H1 (cell line): ENCODE results near the gene FOXRED1. TPM values are rescaled to one million over a fixed set of nuclear protein-coding genes. Genes with fewer than 3 reads are reported as not detected.

Experiments
- CTCF ChIA-PET: fragments of 300-600 bp; sonication (Branson Sonifier 250); formaldehyde crosslinking; loops from one replicate; lab custom pipeline; 2021; ENCODE audit not compliant: partially characterized antibody; lab: Charles Lee
- POLR2A ChIA-PET: fragments of 300-600 bp; sonication (Branson Sonifier 250); formaldehyde crosslinking; loops from one replicate; lab custom pipeline; 2021; ENCODE audit warnings: inconsistent platforms; ENCODE audit not compliant: partially characterized antibody; lab: Charles Lee
- DNase-seq, 2 experiments: peaks; one replicate each; pipeline versions ENCODE4 v3.0.0 to v3.0.0-alpha.2; 2010 to 2022; ENCODE audit warnings: low spot score in 2 of 2, low read depth in 1 of 2, mixed read lengths in 1 of 2
- FAIRE-seq: peaks from 2 replicates; lab custom pipeline; 2011; peaks lifted over from hg19 to GRCh38; lab: Jason Lieb, UNC
- H2AFZ ChIP-seq: 2 replicates; pipeline ENCODE4 v1.8.1; 2012; ENCODE audit warnings: low read length, inconsistent platforms
- H2AK5ac ChIP-seq: 2 replicates; pipeline ENCODE4 v1.6.1; 2013; ENCODE audit warnings: low read depth, low read length
- H2BK120ac ChIP-seq: replicated peaks from 2 replicates; pipeline ENCODE3; 2013; ENCODE audit warnings: low read depth, low read length, inconsistent platforms
- H2BK12ac ChIP-seq: 2 replicates; pipeline ENCODE4 v1.6.1; 2013; ENCODE audit warnings: low read depth, low read length
- H2BK15ac ChIP-seq: 2 replicates; pipeline ENCODE4 v1.6.1; 2013; ENCODE audit warnings: low read length
- H2BK20ac ChIP-seq: 2 replicates; pipeline ENCODE4 v1.6.1; 2013; ENCODE audit warnings: low read length
- H2BK5ac ChIP-seq: 2 replicates; pipeline ENCODE4 v1.6.1; 2013; ENCODE audit warnings: low read depth, low read length
- H3K14ac ChIP-seq: 2 replicates; pipeline ENCODE4 v1.6.1; 2013; ENCODE audit warnings: inconsistent platforms; ENCODE audit not compliant: insufficient read length
- H3K18ac ChIP-seq: 2 replicates; pipeline ENCODE4 v1.6.1; 2013; ENCODE audit warnings: low read length; ENCODE audit errors: extremely low read depth
- H3K23ac ChIP-seq: 2 replicates; pipeline ENCODE4 v1.6.1; 2013; ENCODE audit warnings: inconsistent platforms; ENCODE audit not compliant: insufficient read length
- H3K23me2 ChIP-seq: 2 replicates; pipeline ENCODE4 v1.6.1; 2013; ENCODE audit warnings: low read depth, low read length
- H3K27ac ChIP-seq: 2 replicates; pipeline ENCODE4 v1.6.1; 2011; ENCODE audit warnings: low read depth, low read length, inconsistent platforms
- H3K27me3 ChIP-seq, 4 experiments: replicated peaks in 1 of 4; 1 replicate in 1 of 4; 2 replicates in 3 of 4; pipeline versions ENCODE4 v1.6.1 to v1.8.1; 2011 to 2013; ENCODE audit warnings: low read length in 3 of 4, mild to moderate bottlenecking in 3 of 4, inconsistent platforms in 2 of 4, mixed read lengths in 2 of 4, moderate library complexity in 1 of 4; ENCODE audit not compliant: control insufficient read depth in 3 of 4, insufficient read depth in 3 of 4; ENCODE audit errors: extremely low read depth in 1 of 4
- H3K36me3 ChIP-seq, 4 experiments: 2 replicates each; pipeline versions ENCODE4 v1.6.1 to v1.8.1; 2011 to 2013; ENCODE audit warnings: mild to moderate bottlenecking in 4 of 4, low read length in 3 of 4, moderate library complexity in 2 of 4, control low read depth in 1 of 4, inconsistent platforms in 1 of 4; ENCODE audit not compliant: insufficient read depth in 4 of 4, control insufficient read depth in 2 of 4
- H3K4ac ChIP-seq: replicated peaks from 2 replicates; pipeline ENCODE3; 2013; ENCODE audit warnings: low read length, low read depth, mixed read lengths, inconsistent platforms; ENCODE audit not compliant: insufficient read length
- H3K4me1 ChIP-seq, 4 experiments: replicated peaks in 1 of 4; 1 replicate in 1 of 4; 2 replicates in 3 of 4; pipeline versions ENCODE4 v1.6.1 to v1.8.1; 2011 to 2013; ENCODE audit warnings: low read length in 3 of 4, inconsistent platforms in 2 of 4, mixed read lengths in 1 of 4; ENCODE audit not compliant: insufficient read depth in 4 of 4, control insufficient read depth in 3 of 4
- H3K4me2 ChIP-seq, 2 experiments: 2 replicates each; pipeline versions ENCODE4 v1.6.1 to v1.8.1; 2011 to 2013; ENCODE audit warnings: low read depth in 2 of 2, low read length in 2 of 2, control low read depth in 1 of 2, inconsistent platforms in 1 of 2, mild to moderate bottlenecking in 1 of 2; ENCODE audit not compliant: insufficient read depth in 1 of 2
- H3K4me3 ChIP-seq, 4 experiments: fragments of 200-600, 300-600 bp in 1 of 4; sonication (generic), shearing (Covaris generic), sonication (Bioruptor Twin) in 1 of 4; 2 replicates each; pipeline versions ENCODE4 v1.5.1 to v1.8.1; 2011 to 2016; ENCODE audit warnings: low read length in 4 of 4, low read depth in 3 of 4, control low read depth in 2 of 4, inconsistent platforms in 2 of 4, mild to moderate bottlenecking in 2 of 4, mixed read lengths in 1 of 4, moderate library complexity in 1 of 4; ENCODE audit not compliant: insufficient read depth in 2 of 4; ENCODE audit errors: extremely low read depth in 1 of 4
- H3K56ac ChIP-seq: replicated peaks from 2 replicates; pipeline ENCODE3; 2013; ENCODE audit warnings: low read depth, mild to moderate bottlenecking, mixed read lengths, low read length, inconsistent platforms; ENCODE audit not compliant: insufficient read length
- H3K79me1 ChIP-seq: 2 replicates; pipeline ENCODE4 v1.6.1; 2013; ENCODE audit warnings: low read depth, low read length, control low read depth
- H3K79me2 ChIP-seq, 2 experiments: 2 replicates each; pipeline versions ENCODE4 v1.6.1 to v1.8.1; 2012 to 2013; ENCODE audit warnings: low read length in 2 of 2, mild to moderate bottlenecking in 2 of 2, inconsistent platforms in 1 of 2; ENCODE audit not compliant: insufficient read depth in 2 of 2, control insufficient read depth in 1 of 2
- H3K9ac ChIP-seq, 4 experiments: replicated peaks in 1 of 4; 1 replicate in 1 of 4; 2 replicates in 3 of 4; pipeline versions ENCODE4 v1.6.1 to v1.8.1; 2011 to 2013; ENCODE audit warnings: low read depth in 3 of 4, low read length in 3 of 4, control low read depth in 2 of 4, mild to moderate bottlenecking in 2 of 4, moderate library complexity in 2 of 4, inconsistent platforms in 1 of 4; ENCODE audit errors: extremely low read depth in 1 of 4
- H3K9me3 ChIP-seq, 2 experiments: 2 replicates each; pipeline versions ENCODE4 v1.6.1 to v1.8.1; 2012 to 2013; ENCODE audit warnings: mild to moderate bottlenecking in 2 of 2, moderate library complexity in 2 of 2, control low read depth in 1 of 2, inconsistent platforms in 1 of 2, low read depth in 1 of 2, low read length in 1 of 2, mixed read lengths in 1 of 2; ENCODE audit not compliant: insufficient read depth in 2 of 2
- H4K20me1 ChIP-seq, 2 experiments: replicated peaks in 1 of 2; 2 replicates each; pipeline versions ENCODE3 to v1.8.1; 2011 to 2013; ENCODE audit warnings: inconsistent platforms in 2 of 2, low read length in 2 of 2, mild to moderate bottlenecking in 1 of 2; ENCODE audit not compliant: insufficient read depth in 2 of 2, control insufficient read depth in 1 of 2
- H4K5ac ChIP-seq: 2 replicates; pipeline ENCODE4 v1.6.1; 2013; ENCODE audit warnings: low read length, low read depth, mixed read lengths, inconsistent platforms; ENCODE audit not compliant: insufficient read length
- H4K8ac ChIP-seq: 2 replicates; pipeline ENCODE4 v1.8.0; 2013; ENCODE audit warnings: mild to moderate bottlenecking, moderate library complexity, low read length, inconsistent platforms; ENCODE audit not compliant: insufficient read depth; ENCODE audit errors: extremely low read depth
- H4K91ac ChIP-seq: replicated peaks from 2 replicates; pipeline ENCODE3; 2013; ENCODE audit warnings: low read length, mixed read lengths, inconsistent platforms; ENCODE audit not compliant: insufficient read length
- ASH2L ChIP-seq: fragments of 200-600, 300-600 bp; sonication (generic); IDR thresholded peaks from one replicate; pipeline ENCODE4 v1.7.1; 2017; ENCODE audit warnings: low read length
- BACH1 ChIP-seq: IDR thresholded peaks from 2 replicates; pipeline ENCODE4 v1.6.1; 2012; ENCODE audit warnings: low read length, improper control_type of control experiment
- BCL11A ChIP-seq, 2 experiments: IDR thresholded peaks; one replicate each; pipeline ENCODE4 v1.6.1; 2011; ENCODE audit warnings: low read depth in 2 of 2, low read length in 2 of 2, mild to moderate bottlenecking in 2 of 2
- CREB1 ChIP-seq: IDR thresholded peaks from 2 replicates; pipeline ENCODE4 v1.6.1; 2012; ENCODE audit warnings: inconsistent platforms
- RBBP5 ChIP-seq: IDR thresholded peaks from 2 replicates; pipeline ENCODE4 v1.7.1; 2012; ENCODE audit warnings: low read depth, mild to moderate bottlenecking, inconsistent platforms, low read length, moderate library complexity, borderline replicate concordance
- SP1 ChIP-seq: IDR thresholded peaks from 2 replicates; pipeline ENCODE4 v1.6.1; 2011; ENCODE audit warnings: low read depth, low read length
- WGBS, 2 experiments: shearing (Covaris generic) in 1 of 2; methylation state at CpG; one replicate each; pipeline versions ENCODE4 v1.1.6 to v1.1.7; 2013 to 2015; ENCODE audit warnings: low lambda C conversion rate in 2 of 2, mixed read lengths in 2 of 2, inconsistent platforms in 1 of 2, low coverage in 1 of 2, missing lambda C conversion rate in 1 of 2; ENCODE audit not compliant: insufficient replicate concordance in 2 of 2, insufficient coverage in 1 of 2, insufficient read length in 1 of 2; ENCODE audit errors: extremely low coverage in 1 of 2, missing lambda C conversion rate in 1 of 2; 5-methylcytosine and 5-hydroxymethylcytosine counted together
- polyA plus RNA-seq, 7 experiments: library from polyadenylated mRNA; depleted of rRNA in 3 of 7; stranded (reverse) in 5 of 7; unstranded in 2 of 7; fragments of >200 nt in 5 of 7; fragments of 200-250 nt in 2 of 7; gene quantifications; 1 replicate in 5 of 7; 2 replicates in 1 of 7; 4 replicates in 1 of 7; pipeline versions ENCODE4 v1.2.1 to v1.2.3, GENCODE V29; 2011 to 2013; ENCODE audit warnings: missing spikeins in 2 of 7, mixed read lengths in 2 of 7
- total RNA-seq: library from RNA; stranded (reverse); fragmentation: NEBNext Ultra II Directional; extraction: Animal tissue kit (Norgen Biotek cat#: 25700); gene quantifications from 2 replicates; pipeline ENCODE4 v1.2.1, GENCODE V29; 2021
- TF ChIP-seq, protein P1 (sequence below): IDR thresholded peaks from 2 replicates; pipeline ENCODE4 v1.6.1; 2012; ENCODE audit warnings: low read length, inconsistent platforms
- TF ChIP-seq, protein P2 (sequence below): IDR thresholded peaks from 2 replicates; pipeline ENCODE4 v1.6.1; 2011; ENCODE audit warnings: low read length, improper control_type of control experiment

The FOXRED1 gene
- total and polyA plus RNA-seq, 2 of the 8 experiments (the other 6 are each of a cell fraction or from before 2014, with no cell fraction given): 48.8 to 99.4 TPM

DNA sequence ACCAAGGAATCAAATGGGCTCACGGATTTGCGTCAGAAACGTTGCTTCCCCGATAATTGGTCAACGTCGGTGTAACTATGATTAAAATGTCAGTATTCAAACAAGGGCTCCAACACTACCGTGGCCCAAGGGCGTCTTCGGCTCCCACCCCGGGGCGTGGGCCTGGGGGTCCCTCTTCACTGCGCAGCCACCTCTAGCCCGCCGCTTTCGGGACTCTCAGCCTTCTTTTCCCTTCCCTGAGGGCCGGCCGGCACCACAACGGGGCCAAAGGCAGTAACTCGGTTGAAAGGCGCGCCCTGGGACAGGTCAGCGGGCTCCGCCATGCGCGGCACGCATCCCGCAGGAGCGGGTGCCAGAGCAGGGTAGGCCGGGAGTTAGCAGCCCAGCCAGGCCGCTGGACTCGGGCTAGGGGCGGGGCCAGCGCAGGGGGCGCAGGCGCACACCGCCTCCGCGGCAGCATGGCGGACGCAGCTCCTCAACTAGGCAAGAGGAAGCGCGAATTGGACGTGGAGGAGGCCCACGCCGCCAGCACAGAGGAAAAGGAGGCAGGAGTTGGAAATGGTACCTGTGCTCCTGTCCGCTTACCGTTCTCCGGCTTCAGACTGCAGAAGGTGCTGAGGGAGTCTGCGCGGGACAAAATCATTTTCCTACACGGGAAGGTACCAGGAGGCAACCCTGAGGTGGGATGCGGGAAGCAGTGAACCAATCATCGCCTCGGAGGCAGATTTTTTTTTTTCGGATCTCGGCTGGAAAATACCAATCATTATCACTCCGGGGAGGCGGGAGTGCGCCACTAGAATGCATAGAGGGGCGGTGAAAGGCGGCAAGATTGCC is 34.9 kb downstream of the FOXRED1 start, which contains the start of gene DCPS:
TSS of gene DCPS (plus strand) at position 438 of the 834 bp plus-strand sequence. CDS start at position 459, 21 bp downstream.
- Histone ChIP-seq H3K36me3 (peaks cover 0 to 5% (median 1%) of the 10 kb centered on the region in 4 experiments; a peak in 2 of 8 replicates), H3K79me1 (peaks cover 2% of the 10 kb centered on the region; the same call in 1 of the 2 replicates), H3K9me3 (no peaks in the 10 kb centered on the region), H2BK20ac (0 out of 2 replicates have a peak within 1 kb of the TSS, but pooled peaks have one; percentile 87), H3K14ac (no peak within 1 kb of the TSS), H2AFZ (peak within 1 kb of the TSS; percentile 99), H3K4me3 (peak within 1 kb of the TSS; percentile 63 to 98 (median 86)), H4K5ac (peak within 1 kb of the TSS; percentile 96), H4K91ac (peak within 1 kb of the TSS; percentile 96), H2BK15ac (peak within 1 kb of the TSS; percentile 99; the same call in 1 of the 2 replicates), H3K23me2 (peaks cover 3% of the 10 kb centered on the region), H3K4ac (peak within 1 kb of the TSS; percentile 92), H3K18ac (peak within 1 kb of the TSS; percentile 99), H2BK120ac (peak within 1 kb of the TSS; percentile 72), H3K4me2 (peak within 1 kb of the TSS; percentile 72 to 77), H3K56ac (peak within 1 kb of the TSS; percentile 96), H3K9ac (peak within 1 kb of the TSS; percentile 88 to 96 (median 90)), H3K79me2 (peaks cover 0 to 10% of the 10 kb centered on the region in 2 experiments; a peak in 2 of 4 replicates), H2BK5ac (peak within 1 kb of the TSS; percentile 99), H4K8ac (peak within 1 kb of the TSS; percentile 99), H2BK12ac (peak within 1 kb of the TSS; percentile 95), H4K20me1 (no peaks in the 10 kb centered on the region), H3K27ac (peak within 1 kb of the TSS; percentile 97), H3K23ac (no peak within 1 kb of the TSS), H3K27me3 (no peaks in the 10 kb centered on the region), H2AK5ac (0 out of 2 replicates have a peak within 1 kb of the TSS, but pooled peaks have one; percentile 71), H3K4me1 (peaks cover 0 to 5% (median 2%) of the 10 kb centered on the region in 4 experiments; a peak in 4 of 7 replicates)
- ChIA-PET CTCF (interaction anchor here (2.5 kb wide), 1 partner anchor 10 kb away, joined by 9 read pairs; no protein-coding TSS in a partner anchor), POLR2A (interaction anchor here (0.6 to 2.8 kb wide), 20 partner anchors 9 to 1336 kb away, joined by 3 to 11 read pairs (median 4); partner anchors contain the start of genes FOXRED1, SRPRA, ST3GAL4 and TIRAP)
- FAIRE-seq (no peak), DNase-seq (peak; percentile 50 to 97)
- WGBS, 2 experiments: 2% methylated on average over 58 of the region's 61 CpGs; no CpG with 5 or more reads in 1 of the 2 experiments
- TF ChIP-seq, protein P1, sequence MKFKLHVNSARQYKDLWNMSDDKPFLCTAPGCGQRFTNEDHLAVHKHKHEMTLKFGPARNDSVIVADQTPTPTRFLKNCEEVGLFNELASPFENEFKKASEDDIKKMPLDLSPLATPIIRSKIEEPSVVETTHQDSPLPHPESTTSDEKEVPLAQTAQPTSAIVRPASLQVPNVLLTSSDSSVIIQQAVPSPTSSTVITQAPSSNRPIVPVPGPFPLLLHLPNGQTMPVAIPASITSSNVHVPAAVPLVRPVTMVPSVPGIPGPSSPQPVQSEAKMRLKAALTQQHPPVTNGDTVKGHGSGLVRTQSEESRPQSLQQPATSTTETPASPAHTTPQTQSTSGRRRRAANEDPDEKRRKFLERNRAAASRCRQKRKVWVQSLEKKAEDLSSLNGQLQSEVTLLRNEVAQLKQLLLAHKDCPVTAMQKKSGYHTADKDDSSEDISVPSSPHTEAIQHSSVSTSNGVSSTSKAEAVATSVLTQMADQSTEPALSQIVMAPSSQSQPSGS: no peak
- TF ChIP-seq ASH2L (peak; percentile 91), SP1 (0 out of 2 replicates have a peak, but pooled peaks have one; percentile 15), BACH1 (no peak), BCL11A (IDR thresholded peaks at IDR 0.05; ENCODE audit: low read depth in 2 of 2, low read length in 2 of 2) (no peak), RBBP5 (no peak; the same call in 1 of the 2 replicates), CREB1 (no peak)
- TF ChIP-seq, protein P2, sequence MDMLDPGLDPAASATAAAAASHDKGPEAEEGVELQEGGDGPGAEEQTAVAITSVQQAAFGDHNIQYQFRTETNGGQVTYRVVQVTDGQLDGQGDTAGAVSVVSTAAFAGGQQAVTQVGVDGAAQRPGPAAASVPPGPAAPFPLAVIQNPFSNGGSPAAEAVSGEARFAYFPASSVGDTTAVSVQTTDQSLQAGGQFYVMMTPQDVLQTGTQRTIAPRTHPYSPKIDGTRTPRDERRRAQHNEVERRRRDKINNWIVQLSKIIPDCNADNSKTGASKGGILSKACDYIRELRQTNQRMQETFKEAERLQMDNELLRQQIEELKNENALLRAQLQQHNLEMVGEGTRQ: no peak
